Heart left ventricle (tissue), 13 donors: ENCODE results near the gene ZBTB33.

Experiments used
- CTCF ChIP-seq, 12 donors: fragments of 200-600 bp; sonication (generic) in 4 of 12; IDR thresholded peaks; one replicate each; pipeline versions ENCODE4 v1.5.0 to v1.8.0; 2018 to 2022; ENCODE audit warnings: antibody characterized with exemption in 12 of 12, mild to moderate bottlenecking in 5 of 12
- POLR2A ChIP-seq, 2 donors: fragments of 450-650 bp; IDR thresholded peaks; one replicate each; pipeline ENCODE4 v1.6.1; 2017; ENCODE audit warnings: antibody characterized with exemption in 2 of 2, mild to moderate bottlenecking in 2 of 2, moderate library complexity in 2 of 2
- donor health status: ischemic (EF 13 %, LVEDD 7.1; RV severe dilation, severe dysfunction).
- donor health status: DM: no; HTN: yes; CAD: no.
- donor health status: DM: no; HTN: no; CAD: no.
- donor health status: ischemic (EF 25% LVEDD 6.9; RV normal size, moderate dysfunction).
- donor health status: ischemic (EF 25% LVEDD 5.7; RV mildly dilated, moderate dysfunction).
- donor health status: ischemic (EF 35%, LVEDD 5.7; RV mildly dilated, moderate dysfunction).
- donor health status: nonischemic (EF 11% LVEDD 7.7; RV severe dilation, severe dysfunction).
- donor health status: DM: yes; HTN: yes; CAD: no.
- donor health status: PGD.
- donor health status: ischemic (EF 29% LVEDD 5.4; RV normal size, mild dysfunction).
- donor health status: nonischemic (EF 23%, LVEDD 6.1; RV moderate dilation, normal function).

- TF ChIP-seq CTCF (IDR thresholded peaks at IDR 0.05) (no peak), POLR2A (IDR thresholded peaks at IDR 0.05) (no peak)
Measured at GRCh38 chrX:120224388-120224787, 26.2 kb upstream of the ZBTB33 start.
